Naive thymus-derived CD4-positive, alpha-beta T cell (primary cell): ENCODE results near the gene LDHB. TPM values are rescaled to one million over a fixed set of nuclear protein-coding genes. Genes with fewer than 3 reads are reported as not detected.
A peak's percentile ranks its signal among the peaks of the same experiment; 100 is the strongest.
"Not testable (repeated sequence)": the region's sequence is repeated elsewhere in the genome, so short reads cannot be mapped to it uniquely, and the experiment has no call there.

Experiments
- ATAC-seq: fragments of 150-1000 bp; cut with Tn5 transposase; 2 replicates; pipeline ENCODE4 v1.10.0; 2021; ENCODE audit warnings: mild to moderate bottlenecking, moderate library complexity
- CTCF ChIA-PET: fragments of 350-600 bp; sonication (Branson Sonifier 250); formaldehyde crosslinking; loops from one replicate; lab custom pipeline; 2021; ENCODE audit warnings: antibody characterized with exemption; lab: Charles Lee
- POLR2A ChIA-PET: fragments of 350-600 bp; sonication (Branson Sonifier 250); formaldehyde crosslinking; loops from one replicate; lab custom pipeline; 2021; ENCODE audit warnings: antibody characterized with exemption, inconsistent platforms; lab: Charles Lee
- DNase-seq, 9 donors: peaks; one replicate each; pipeline versions ENCODE4 v3.0.0 to v3.0.0-alpha.2; 2020 to 2022; ENCODE audit warnings: mixed read lengths in 1 of 9
- H3K27ac ChIP-seq: one replicate; pipeline ENCODE4 v1.7.0; 2013; ENCODE audit warnings: mild to moderate bottlenecking, low read depth, low read length, moderate library complexity
- H3K27me3 ChIP-seq, 2 donors: one replicate each; pipeline ENCODE4 v1.7.0; 2013; ENCODE audit warnings: low read length in 2 of 2, mild to moderate bottlenecking in 2 of 2, moderate library complexity in 2 of 2; ENCODE audit not compliant: control insufficient read depth in 2 of 2, insufficient read depth in 2 of 2
- H3K36me3 ChIP-seq, 3 experiments: 1 replicate in 2 of 3; 2 replicates in 1 of 3; pipeline ENCODE4 v1.7.0; 2013; ENCODE audit warnings: low read length in 3 of 3, mild to moderate bottlenecking in 3 of 3, moderate library complexity in 1 of 3; ENCODE audit not compliant: insufficient read depth in 3 of 3, control insufficient read depth in 2 of 3
- H3K4me1 ChIP-seq, 2 donors: one replicate each; pipeline ENCODE4 v1.7.0; 2013; ENCODE audit warnings: low read length in 2 of 2, mild to moderate bottlenecking in 2 of 2, moderate library complexity in 1 of 2; ENCODE audit not compliant: control insufficient read depth in 2 of 2, insufficient read depth in 2 of 2
- H3K4me3 ChIP-seq: 2 replicates; pipeline ENCODE4 v1.7.0; 2013; ENCODE audit warnings: mild to moderate bottlenecking, low read length
- H3K9me3 ChIP-seq, 3 experiments: 1 replicate in 2 of 3; 2 replicates in 1 of 3; pipeline ENCODE4 v1.7.0; 2013; ENCODE audit warnings: low read length in 3 of 3; ENCODE audit not compliant: control insufficient read depth in 2 of 3
- H3K27ac Mint-ChIP-seq, 9 donors: one replicate each; pipeline ENCODE4 v1.8.0; 2020 to 2022; ENCODE audit warnings: mixed read lengths in 9 of 9, mild to moderate bottlenecking in 8 of 9, moderate library complexity in 5 of 9, inconsistent platforms in 2 of 9
- H3K27me3 Mint-ChIP-seq, 5 donors: one replicate each; pipeline ENCODE4 v1.8.0; 2021 to 2022; ENCODE audit warnings: mixed read lengths in 5 of 5, mild to moderate bottlenecking in 1 of 5
- H3K36me3 Mint-ChIP-seq, 5 donors: one replicate each; pipeline ENCODE4 v1.8.0; 2020 to 2022; ENCODE audit warnings: mixed read lengths in 5 of 5, mild to moderate bottlenecking in 3 of 5, inconsistent platforms in 1 of 5
- H3K4me1 Mint-ChIP-seq, 7 donors: one replicate each; pipeline ENCODE4 v1.8.0; 2020 to 2022; ENCODE audit warnings: mixed read lengths in 7 of 7, mild to moderate bottlenecking in 3 of 7, inconsistent platforms in 1 of 7
- H3K4me3 Mint-ChIP-seq, 10 donors: one replicate each; pipeline ENCODE4 v1.8.0; 2020 to 2022; ENCODE audit warnings: mild to moderate bottlenecking in 10 of 10, mixed read lengths in 10 of 10, moderate library complexity in 6 of 10, inconsistent platforms in 2 of 10
- H3K9me3 Mint-ChIP-seq, 11 donors: one replicate each; pipeline ENCODE4 v1.8.0; 2020 to 2022; ENCODE audit warnings: mixed read lengths in 11 of 11, mild to moderate bottlenecking in 4 of 11, inconsistent platforms in 1 of 11, moderate library complexity in 1 of 11
- intact Hi-C, 2 donors: fragments of 100-400 bp; cut with micrococcal nuclease; formaldehyde crosslinking; loops; one replicate each; pipeline ENCODE4 v1.15.1; 2023
- polyA plus RNA-seq, 2 donors: library from polyadenylated mRNA; unstranded; fragments of 300-500 nt; fragmentation: Illumina TruSeq; gene quantifications; one replicate each; pipeline ENCODE4 v1.2.3, GENCODE V29; 2021
- total RNA-seq, 6 experiments: library from RNA in 5 of 6; stranded (reverse) in 5 of 6; gene quantifications; 1 replicate in 5 of 6; 2 replicates in 1 of 6; pipeline ENCODE4 v1.2.3 and lab custom pipeline; 2021 to 2026

Gene LDHB
- total and polyA plus RNA-seq, 7 experiments from 2014 or later = 630 to 2,849 (median 1,265) TPM

DNA sequence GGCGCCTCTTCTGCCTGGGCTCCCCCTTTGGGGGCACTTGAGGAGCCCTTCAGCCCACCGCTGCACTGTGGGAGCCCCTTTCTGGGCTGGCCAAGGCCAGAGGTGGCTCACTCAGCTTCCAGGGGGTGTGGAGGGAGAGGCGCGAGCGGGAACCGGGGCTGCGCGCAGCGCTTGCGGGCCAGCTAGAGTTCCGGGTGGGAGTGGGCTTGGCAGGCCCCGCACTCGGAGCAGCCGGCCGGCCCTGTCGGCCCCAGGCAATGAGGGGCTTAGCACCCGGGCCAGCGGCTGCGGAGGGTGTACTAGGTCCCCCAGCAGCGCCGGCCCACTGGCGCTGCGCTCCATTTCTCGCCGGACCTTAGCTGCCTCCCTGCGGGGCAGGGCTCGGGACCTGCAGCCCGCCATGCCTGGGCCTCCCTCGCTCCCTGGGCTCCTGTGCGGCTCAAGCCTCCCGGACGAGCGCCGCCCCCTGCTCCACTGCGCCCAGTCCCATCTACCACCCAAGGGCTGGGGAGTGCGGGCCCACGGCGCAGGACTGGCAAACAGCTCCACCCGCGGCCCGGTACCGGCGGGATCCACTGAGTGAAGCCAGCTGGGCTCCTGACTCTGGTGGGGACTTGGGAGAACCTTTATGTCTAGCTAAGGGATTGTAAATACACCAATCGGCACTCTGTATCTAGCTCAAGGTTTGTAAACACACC lies 3.9 kb upstream of the LDHB start:
- H3K36me3 Mint-ChIP-seq, H3K4me3 Mint-ChIP-seq, H3K27ac Mint-ChIP-seq, H3K9me3 Mint-ChIP-seq, H3K27me3 ChIP-seq, H3K36me3 ChIP-seq, DNase-seq, ATAC-seq, H3K9me3 ChIP-seq, intact Hi-C loops, H3K4me3 ChIP-seq, H3K27me3 Mint-ChIP-seq, H3K27ac ChIP-seq: not testable (repeated sequence)
- ChIA-PET CTCF (interaction anchor here (0.6 to 1.2 kb wide), 2 partner anchors 19 to 212 kb away, joined by 3 to 4 read pairs; no protein-coding TSS in a partner anchor), POLR2A (interaction anchor here (4.5 kb wide), 1 partner anchor 16 kb away, joined by 54 read pairs; no protein-coding TSS in a partner anchor)
- H3K4me1 ChIP-seq = peaks cover 7 to 19% of the 10 kb centered on the region in 2 donors
- peaks cover 3 to 41% (median 30%) of the 10 kb centered on the region in 7 donors for H3K4me1 Mint-ChIP-seq

- H3K36me3 Mint-ChIP-seq = peaks cover 9 to 20% (median 14%) of the 10 kb centered on the region in 5 donors
- Histone ChIP-seq H3K27ac (peak overlapping the region; percentile 83), H3K9me3 (no peaks in the 10 kb centered on the region), H3K4me1 (peaks cover 19 to 30% of the 10 kb centered on the region in 2 donors), H3K36me3 (peaks cover 0 to 8% (median under 1%) of the 10 kb centered on the region in 3 experiments), H3K27me3 (no peaks in the 10 kb centered on the region), H3K4me3 (no peak overlapping the region)
- H3K27me3 Mint-ChIP-seq = peaks cover 0 to 8% (median 0%) of the 10 kb centered on the region in 5 donors
- ATAC-seq = no peak
- H3K27ac Mint-ChIP-seq = peak overlapping the region in 7 of 9 donors; percentile 2 to 100 (median 95)
- peak overlapping the region in 7 of 10 donors; percentile 6 to 89 (median 30) for H3K4me3 Mint-ChIP-seq
- ChIA-PET CTCF (interaction anchor here (3.2 kb wide), 1 partner anchor 20 kb away, joined by 25 read pairs; no protein-coding TSS in a partner anchor), POLR2A (interaction anchor here (0.5 to 14.1 kb wide), 5 partner anchors 14 to 158 kb away, joined by 3 to 242 read pairs (median 19); partner anchors contain the start of genes GOLT1B and RECQL)
- intact Hi-C loops = loop anchor here (5.0 kb wide), 3 partner anchors 132 to 968 kb away; partner anchors contain the start of genes C2CD5 (in 1 of the 2), ETNK1 (in 1 of the 2) and SPX (in 1 of the 2)
- peaks cover 0 to 2% (median 0%) of the 10 kb centered on the region in 11 donors for H3K9me3 Mint-ChIP-seq
- peaks cover 21 to 60% (median 45%) of the 10 kb centered on the region in 7 donors for H3K4me1 Mint-ChIP-seq
- DNase-seq = peak in 2 of 9 donors; percentile 13 to 19
These were observed 1.7 kb upstream of the LDHB start for GRCh38 chr12:21659383-21659782.

DNA sequence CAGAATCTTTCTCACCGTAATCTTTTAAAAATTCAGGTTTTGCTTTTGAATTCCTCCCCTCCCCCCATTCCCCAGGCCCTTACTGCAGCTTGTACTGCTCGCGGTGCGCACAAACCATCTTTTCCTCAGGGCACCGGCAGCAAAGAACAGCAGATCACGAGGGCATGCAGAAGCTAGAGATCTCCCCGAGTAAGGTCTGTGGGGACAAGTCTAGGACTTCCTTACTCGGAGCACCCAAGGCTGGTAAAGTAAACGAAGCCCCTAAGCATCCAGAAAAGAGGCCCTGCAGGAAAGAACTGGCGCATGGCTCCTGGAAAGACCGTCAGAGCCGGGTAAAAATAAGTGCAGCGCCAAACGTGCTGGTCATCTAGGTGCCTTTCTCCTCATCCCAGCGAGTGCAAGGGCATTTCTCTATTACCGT lies 727 bp downstream of the LDHB start:
- ATAC-seq = peak; percentile 24
- Mint-ChIP-seq H3K27me3 (peaks cover 0 to 8% (median 0%) of the 10 kb centered on the region in 5 donors), H3K4me1 (peaks cover 40 to 73% (median 67%) of the 10 kb centered on the region in 7 donors)

GRCh38 chr12:21655591-21655990 lies 2.1 kb downstream of the LDHB start:
- Histone ChIP-seq H3K9me3 (no peaks in the 10 kb centered on the region), H3K27me3 (no peaks in the 10 kb centered on the region), H3K27ac (peak overlapping the region; percentile 83), H3K4me3 (peak overlapping the region; percentile 89), H3K36me3 (peaks cover 10 to 40% (median 18%) of the 10 kb centered on the region in 3 experiments), H3K4me1 (peaks cover 25 to 65% of the 10 kb centered on the region in 2 donors)
- ChIA-PET POLR2A (interaction anchor here (0.7 to 14.1 kb wide), 8 partner anchors 9 to 756 kb away, joined by 3 to 242 read pairs (median 4); no protein-coding TSS in a partner anchor), CTCF (interaction anchor here (1.1 kb wide), 1 partner anchor 25 kb away, joined by 7 read pairs; no protein-coding TSS in a partner anchor)
- intact Hi-C loops = loop anchor here (1.0 to 5.0 kb wide), 4 partner anchors 12 to 972 kb away; partner anchors contain the start of genes C2CD5 (in 1 of the 2), ETNK1 (in 1 of the 2) and SPX (in 1 of the 2)
- H3K27ac Mint-ChIP-seq = peak overlapping the region; percentile 30 to 100 (median 81)
- peaks cover 20 to 51% (median 40%) of the 10 kb centered on the region in 5 donors for H3K36me3 Mint-ChIP-seq
- DNase-seq = no peak
- peaks cover 0 to 7% (median 0%) of the 10 kb centered on the region in 5 donors for H3K27me3 Mint-ChIP-seq
- no peak for ATAC-seq
- H3K4me3 Mint-ChIP-seq = peak overlapping the region; percentile 89 to 100 (median 97)
- peaks cover 0 to 2% (median 0%) of the 10 kb centered on the region in 11 donors for H3K9me3 Mint-ChIP-seq
- peaks cover 51 to 83% (median 76%) of the 10 kb centered on the region in 7 donors for H3K4me1 Mint-ChIP-seq

More for the DNA sequence above, 727 bp downstream of the LDHB start:
- peak in 7 of 9 donors; percentile 25 to 49 (median 40) for DNase-seq
- peaks cover 9 to 38% (median 30%) of the 10 kb centered on the region in 5 donors for H3K36me3 Mint-ChIP-seq
- ChIA-PET POLR2A (interaction anchor here (0.7 to 14.1 kb wide), 27 partner anchors 9 to 968 kb away, joined by 3 to 242 read pairs (median 8); partner anchors contain the start of genes C2CD5, ETNK1, GOLT1B and RECQL), CTCF (interaction anchor here (0.7 to 3.2 kb wide), 6 partner anchors 10 to 48 kb away, joined by 3 to 25 read pairs (median 4); no protein-coding TSS in a partner anchor)
- H3K4me3 ChIP-seq = peak overlapping the region; percentile 89
- H3K27ac ChIP-seq = peak overlapping the region; percentile 83
- no peaks in the 10 kb centered on the region for H3K9me3 ChIP-seq
- peak overlapping the region; percentile 86 to 100 (median 95) for H3K27ac Mint-ChIP-seq
- peak overlapping the region; percentile 89 to 100 (median 97) for H3K4me3 Mint-ChIP-seq
- peaks cover 4 to 27% (median 18%) of the 10 kb centered on the region in 3 experiments for H3K36me3 ChIP-seq
- peaks cover 25 to 52% of the 10 kb centered on the region in 2 donors for H3K4me1 ChIP-seq
- intact Hi-C loops = loop anchor here (1.0 to 5.0 kb wide), 16 partner anchors 8 to 970 kb away; partner anchors contain the start of genes CMAS (in 2 of the 2), ETNK1 (in 2 of the 2), GOLT1B (in 2 of the 2) and RECQL (in 2 of the 2)
- H3K27me3 ChIP-seq = no peaks in the 10 kb centered on the region
- peaks cover 0 to 2% (median 0%) of the 10 kb centered on the region in 11 donors for H3K9me3 Mint-ChIP-seq

GRCh38 chr12:21651821-21652220 lies 5.8 kb downstream of the LDHB start:
- peak overlapping the region in 6 of 9 donors; percentile 15 to 84 (median 37) for H3K27ac Mint-ChIP-seq
- DNase-seq (no peak), ATAC-seq (no peak)
- Histone ChIP-seq H3K27ac (no peak overlapping the region), H3K4me1 (peaks cover 18 to 84% of the 10 kb centered on the region in 2 donors), H3K36me3 (peaks cover 12 to 60% (median 31%) of the 10 kb centered on the region in 3 experiments), H3K4me3 (no peak overlapping the region), H3K27me3 (no peaks in the 10 kb centered on the region), H3K9me3 (no peaks in the 10 kb centered on the region)
- H3K27me3 Mint-ChIP-seq = no peaks in the 10 kb centered on the region
- intact Hi-C loops = loop anchor here in 1 of 2 donors (1.0 kb wide), 1 partner anchor 10 kb away; no protein-coding TSS in a partner anchor
- H3K36me3 Mint-ChIP-seq = peaks cover 25 to 85% (median 66%) of the 10 kb centered on the region in 5 donors
- peaks cover 71 to 92% (median 90%) of the 10 kb centered on the region in 7 donors for H3K4me1 Mint-ChIP-seq
- CTCF ChIA-PET = interaction anchor here (0.9 to 2.8 kb wide), 4 partner anchors 12 to 43 kb away, joined by 3 to 10 read pairs (median 4); no protein-coding TSS in a partner anchor
- peak overlapping the region in 9 of 10 donors; percentile 12 to 99 (median 72) for H3K4me3 Mint-ChIP-seq
- peaks cover 0 to under 1% (median 0%) of the 10 kb centered on the region in 11 donors for H3K9me3 Mint-ChIP-seq
- POLR2A ChIA-PET = interaction anchor here (0.7 to 14.1 kb wide), 11 partner anchors 8 to 483 kb away, joined by 3 to 242 read pairs (median 3); partner anchors contain the start of gene SPX
